ENCODE measurements around the gene LRRC46.
A peak's percentile ranks its signal among the peaks of the same experiment; 100 is the strongest.

The LRRC46 gene

DNA sequence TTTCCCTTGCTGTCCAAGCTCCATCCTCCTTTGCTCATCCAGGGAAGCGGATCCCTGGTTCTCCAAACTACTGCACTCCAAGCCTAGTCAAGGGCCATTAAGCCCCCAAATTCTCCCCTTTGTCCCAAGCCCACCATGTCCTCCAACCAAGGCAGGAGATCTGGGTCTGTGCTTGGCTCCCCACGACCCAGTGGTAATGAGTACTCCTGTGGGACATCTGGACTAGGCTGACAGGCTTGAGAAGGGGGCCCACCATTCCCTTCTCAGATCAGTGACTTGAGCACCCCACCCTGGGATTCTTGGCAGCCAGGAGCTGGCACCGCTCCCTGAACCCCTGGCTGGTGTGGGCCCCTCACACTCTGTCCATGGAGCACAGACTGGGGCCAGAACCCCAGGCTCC lies 27.0 kb upstream of the LRRC46 start:
- peaks cover 10% of the 10 kb centered on the region for H3K36me3 Mint-ChIP-seq
- no peaks in the 10 kb centered on the region for H3K9me3 Mint-ChIP-seq
- H3K27me3 Mint-ChIP-seq: no peaks in the 10 kb centered on the region
- no peak overlapping the region for H3K4me3 Mint-ChIP-seq
- DNase-seq (ENCODE audit: low spot score in 2 of 2): no peak
- H3K4me1 Mint-ChIP-seq: no peaks in the 10 kb centered on the region
- ATAC-seq (ENCODE audit: low read depth): no peak
- H3K27ac Mint-ChIP-seq: no peak overlapping the region

DNA sequence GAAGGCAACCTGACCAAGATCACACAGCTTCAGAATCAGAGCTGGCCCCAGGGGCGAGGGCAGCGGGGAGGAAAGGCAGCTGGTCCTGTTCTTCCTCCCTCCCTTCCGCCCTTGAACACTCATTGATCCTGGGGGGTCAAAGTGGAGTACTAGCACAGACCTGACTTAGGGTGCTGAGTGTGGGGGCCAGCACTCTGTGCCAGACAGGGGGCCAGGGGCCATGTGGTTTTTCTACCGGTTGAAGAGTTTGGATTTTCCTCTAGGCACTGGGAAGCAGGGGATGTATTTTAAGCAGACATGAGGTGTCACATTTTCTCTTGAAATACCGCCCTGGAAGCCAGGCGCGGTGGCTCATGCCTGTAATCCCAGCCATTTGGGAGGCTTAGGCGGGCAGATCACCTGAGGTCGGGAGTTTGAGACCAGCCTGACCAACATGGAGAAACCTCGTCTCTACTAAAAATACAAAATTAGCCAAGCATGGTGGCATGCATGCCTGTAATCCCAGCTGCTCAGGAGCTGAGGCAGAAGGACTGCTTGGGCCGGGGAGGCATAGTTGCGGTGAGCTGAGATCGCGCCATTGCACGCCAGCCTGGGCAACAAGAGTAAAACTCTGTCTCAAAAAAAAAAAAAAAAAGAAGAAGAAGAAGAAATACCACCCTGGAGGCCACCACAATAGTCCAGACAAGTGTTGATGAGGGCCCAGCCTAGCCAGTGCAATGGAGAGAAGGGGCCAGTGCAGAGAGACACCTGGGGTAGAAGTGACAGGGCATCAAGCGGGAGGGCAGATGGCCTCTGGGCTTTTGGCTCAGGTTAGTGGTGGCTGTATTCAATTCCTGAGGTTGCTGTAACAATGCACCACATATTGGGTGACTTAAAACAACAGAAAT lies 25.2 kb upstream of the LRRC46 start:
- no peaks in the 10 kb centered on the region for H3K4me1 Mint-ChIP-seq
- no peak overlapping the region for H3K27ac Mint-ChIP-seq
- H3K36me3 Mint-ChIP-seq: peaks cover 22% of the 10 kb centered on the region
- no peak overlapping the region for H3K4me3 Mint-ChIP-seq
- no peaks in the 10 kb centered on the region for H3K9me3 Mint-ChIP-seq
- no peak for DNase-seq (ENCODE audit: low spot score in 2 of 2)
- ATAC-seq (ENCODE audit: low read depth): no peak
- no peaks in the 10 kb centered on the region for H3K27me3 Mint-ChIP-seq

DNA sequence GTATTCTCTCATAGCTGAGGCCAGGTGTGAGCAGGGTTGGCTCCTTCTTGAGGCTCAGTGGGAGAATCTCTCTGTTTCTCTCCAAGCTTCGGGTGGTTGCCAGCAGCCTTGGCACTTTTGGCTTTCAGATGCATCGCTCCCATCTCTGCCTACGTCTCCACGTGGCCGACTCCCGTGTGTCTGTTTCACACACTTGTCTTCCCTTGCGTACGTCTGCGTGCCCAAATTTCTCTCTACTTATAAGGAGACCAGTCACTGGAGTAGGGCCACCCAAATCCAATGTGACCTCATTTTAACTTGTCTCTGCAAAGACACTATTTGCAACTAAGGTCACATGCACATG lies 24.6 kb upstream of the LRRC46 start:
- Mint-ChIP-seq H3K4me3 (no peak overlapping the region), H3K36me3 (peaks cover 25% of the 10 kb centered on the region), H3K27ac (no peak overlapping the region), H3K4me1 (no peaks in the 10 kb centered on the region), H3K9me3 (no peaks in the 10 kb centered on the region), H3K27me3 (no peaks in the 10 kb centered on the region)
- ATAC-seq (ENCODE audit: low read depth) (no peak), DNase-seq (ENCODE audit: low spot score in 2 of 2) (no peak)

- ATAC-seq (ENCODE audit: low read depth): no peak
- H3K27me3 Mint-ChIP-seq: no peaks in the 10 kb centered on the region
- H3K9me3 Mint-ChIP-seq: no peaks in the 10 kb centered on the region
- no peaks in the 10 kb centered on the region for H3K4me1 Mint-ChIP-seq
- no peak overlapping the region for H3K4me3 Mint-ChIP-seq
- no peak overlapping the region for H3K27ac Mint-ChIP-seq
- H3K36me3 Mint-ChIP-seq: peaks cover 30% of the 10 kb centered on the region
- no peak for DNase-seq (ENCODE audit: low spot score in 2 of 2)
These were observed 24.0 kb upstream of the LRRC46 start for GRCh38 chr17:47807421-47807820.

- Mint-ChIP-seq H3K36me3 (peaks cover 35% of the 10 kb centered on the region), H3K4me1 (no peaks in the 10 kb centered on the region), H3K4me3 (no peak overlapping the region), H3K9me3 (no peaks in the 10 kb centered on the region), H3K27ac (no peak overlapping the region), H3K27me3 (no peaks in the 10 kb centered on the region)
- ATAC-seq (ENCODE audit: low read depth): no peak
- DNase-seq (ENCODE audit: low spot score in 2 of 2): no peak
These were observed 23.2 kb upstream of the LRRC46 start for GRCh38 chr17:47808036-47808829.

DNA sequence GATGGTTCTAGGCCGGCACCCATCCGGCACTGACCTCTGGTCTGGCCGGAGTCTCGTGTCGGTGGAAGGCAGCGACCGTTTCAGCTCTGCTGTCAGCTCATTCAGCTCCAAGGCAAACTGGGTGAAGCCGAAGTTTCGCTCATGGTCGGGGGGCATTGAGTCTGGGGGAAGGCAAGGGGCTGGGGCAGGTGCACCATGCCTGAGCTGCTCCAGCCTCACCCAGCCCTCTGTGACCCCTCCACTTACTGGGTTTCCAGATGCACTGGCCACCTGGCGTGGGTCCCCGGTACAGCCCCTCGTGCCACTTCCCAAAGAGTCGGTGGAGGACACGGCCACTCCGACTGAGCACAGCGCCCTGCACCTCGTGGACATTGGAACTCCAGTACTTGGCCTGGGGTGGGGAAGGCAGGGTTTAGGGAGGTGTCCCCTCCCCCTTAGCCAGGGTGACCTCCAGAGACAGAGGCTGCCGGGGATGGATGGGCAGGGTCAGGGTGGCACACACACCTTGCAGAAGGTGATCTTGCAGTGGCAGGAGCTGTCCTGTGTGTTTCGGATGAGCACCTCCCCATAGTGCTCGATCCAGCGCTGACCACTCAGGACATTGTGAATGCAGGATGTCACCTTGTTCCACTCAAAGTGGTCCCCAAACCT lies 22.5 kb upstream of the LRRC46 start:
- DNase-seq (ENCODE audit: low spot score in 2 of 2) (no peak), ATAC-seq (ENCODE audit: low read depth) (no peak)
- H3K9me3 Mint-ChIP-seq: no peaks in the 10 kb centered on the region
- H3K4me3 Mint-ChIP-seq: no peak overlapping the region
- peaks cover 35% of the 10 kb centered on the region for H3K36me3 Mint-ChIP-seq
- no peak overlapping the region for H3K27ac Mint-ChIP-seq
- H3K27me3 Mint-ChIP-seq: no peaks in the 10 kb centered on the region
- no peaks in the 10 kb centered on the region for H3K4me1 Mint-ChIP-seq

- no peak for ATAC-seq (ENCODE audit: low read depth)
- H3K9me3 Mint-ChIP-seq: no peaks in the 10 kb centered on the region
- no peaks in the 10 kb centered on the region for H3K4me1 Mint-ChIP-seq
- no peaks in the 10 kb centered on the region for H3K27me3 Mint-ChIP-seq
- H3K4me3 Mint-ChIP-seq: no peak overlapping the region
- H3K27ac Mint-ChIP-seq: peak overlapping the region; percentile 21
- H3K36me3 Mint-ChIP-seq: peaks cover 40% of the 10 kb centered on the region
- no peak for DNase-seq (ENCODE audit: low spot score in 2 of 2)
These were observed 21.2 kb upstream of the LRRC46 start for GRCh38 chr17:47810200-47810821.

DNA sequence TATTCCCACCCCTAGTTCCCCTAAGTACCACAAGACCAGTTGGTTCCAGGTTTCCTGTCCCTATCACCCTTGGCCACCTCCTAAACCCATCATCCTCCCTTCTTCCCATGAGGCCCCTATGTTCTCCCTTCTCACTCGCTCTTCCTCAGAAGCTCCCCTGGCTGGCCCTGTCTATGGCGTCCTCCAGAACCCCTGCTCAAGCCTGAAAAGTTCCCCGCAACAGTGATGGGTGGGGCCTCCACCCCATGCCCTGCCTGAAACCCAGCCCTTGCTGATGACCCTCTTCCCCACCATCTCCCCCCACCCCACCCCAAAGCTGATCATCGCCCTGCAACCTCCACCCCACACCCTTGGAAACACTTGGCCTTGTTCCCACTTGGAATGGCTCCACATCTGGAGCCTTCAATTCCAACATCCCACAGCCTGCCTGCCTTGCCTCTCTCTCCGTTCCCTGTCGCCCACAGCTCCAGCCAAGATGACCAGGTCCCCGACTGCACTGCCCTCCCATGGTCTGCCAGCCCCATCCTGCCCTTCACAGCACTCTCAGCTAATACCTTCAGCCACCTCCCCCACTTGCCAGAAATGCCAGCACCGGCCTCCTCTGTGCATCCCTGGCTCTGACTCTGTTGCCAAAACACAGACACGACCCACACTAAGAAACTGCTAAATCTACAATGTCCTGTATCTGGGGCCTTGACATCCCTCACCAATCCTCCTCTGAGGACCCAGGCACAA lies 20.4 kb upstream of the LRRC46 start:
- no peak for DNase-seq (ENCODE audit: low spot score in 2 of 2)
- H3K4me3 Mint-ChIP-seq: no peak overlapping the region
- peak overlapping the region; percentile 21 for H3K27ac Mint-ChIP-seq
- H3K4me1 Mint-ChIP-seq: no peaks in the 10 kb centered on the region
- H3K27me3 Mint-ChIP-seq: no peaks in the 10 kb centered on the region
- ATAC-seq (ENCODE audit: low read depth): no peak
- no peaks in the 10 kb centered on the region for H3K9me3 Mint-ChIP-seq
- peaks cover 43% of the 10 kb centered on the region for H3K36me3 Mint-ChIP-seq

- no peak overlapping the region for H3K4me3 Mint-ChIP-seq
- peaks cover 43% of the 10 kb centered on the region for H3K36me3 Mint-ChIP-seq
- H3K27me3 Mint-ChIP-seq: no peaks in the 10 kb centered on the region
- no peaks in the 10 kb centered on the region for H3K4me1 Mint-ChIP-seq
- ATAC-seq (ENCODE audit: low read depth) (no peak), DNase-seq (ENCODE audit: low spot score in 2 of 2) (no peak)
- H3K27ac Mint-ChIP-seq: no peak overlapping the region
- H3K9me3 Mint-ChIP-seq: no peaks in the 10 kb centered on the region
These were observed 19.8 kb upstream of the LRRC46 start for GRCh38 chr17:47811709-47812108.

DNA sequence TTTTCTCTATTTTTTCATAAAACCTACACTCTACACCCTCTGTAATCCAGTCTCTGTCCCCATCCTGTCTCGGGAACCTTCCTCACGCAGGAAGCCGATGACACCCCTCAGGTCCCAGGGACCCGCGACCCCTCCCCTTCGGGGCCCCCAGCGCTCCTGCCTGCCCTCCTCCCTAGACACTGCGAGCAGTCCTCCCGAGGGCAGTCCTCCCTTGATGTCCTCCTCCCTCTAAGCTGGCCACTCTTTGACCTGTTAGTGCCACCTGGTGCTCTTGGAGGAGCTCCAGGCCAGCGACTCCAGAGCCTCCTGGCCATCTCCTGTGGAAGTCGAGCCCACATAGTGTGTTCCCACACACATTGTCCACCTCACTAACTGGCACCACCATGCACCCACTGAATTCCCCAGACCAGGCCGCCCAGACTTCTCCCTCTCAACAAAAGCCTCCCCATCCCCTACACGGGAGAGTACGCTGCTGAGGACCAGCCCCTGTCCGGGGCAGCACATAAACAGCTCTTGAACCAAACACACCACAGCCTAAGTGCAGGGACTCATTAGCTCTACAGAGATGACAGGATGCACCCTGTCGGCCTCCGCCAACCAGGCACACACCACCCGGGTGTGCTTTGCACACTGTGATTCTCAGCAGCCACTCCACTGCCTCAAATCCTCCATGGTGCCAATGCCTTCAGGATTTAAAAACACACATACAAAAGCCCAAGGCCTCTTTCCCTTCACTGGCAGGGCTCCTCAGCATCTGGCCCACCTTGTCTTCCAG lies 19.1 kb upstream of the LRRC46 start:
- Mint-ChIP-seq H3K27me3 (no peaks in the 10 kb centered on the region), H3K27ac (peak overlapping the region; percentile 10), H3K4me3 (no peak overlapping the region), H3K9me3 (no peaks in the 10 kb centered on the region), H3K36me3 (peaks cover 44% of the 10 kb centered on the region), H3K4me1 (no peaks in the 10 kb centered on the region)
- ATAC-seq (ENCODE audit: low read depth) (no peak), DNase-seq (ENCODE audit: low spot score in 2 of 2) (no peak)

- peaks cover 41% of the 10 kb centered on the region for H3K36me3 Mint-ChIP-seq
- no peaks in the 10 kb centered on the region for H3K9me3 Mint-ChIP-seq
- no peak overlapping the region for H3K27ac Mint-ChIP-seq
These were observed 18.4 kb upstream of the LRRC46 start for GRCh38 chr17:47813077-47813476.

GRCh38 chr17:47813512-47814031 lies 17.9 kb upstream of the LRRC46 start:
- Mint-ChIP-seq H3K4me1 (no peaks in the 10 kb centered on the region), H3K36me3 (peaks cover 40% of the 10 kb centered on the region), H3K4me3 (no peak overlapping the region), H3K27ac (no peak overlapping the region), H3K9me3 (no peaks in the 10 kb centered on the region), H3K27me3 (no peaks in the 10 kb centered on the region)
- ATAC-seq (ENCODE audit: low read depth): no peak
- DNase-seq (ENCODE audit: low spot score in 2 of 2): no peak

More at GRCh38 chr17:47813077-47813476, 18.4 kb upstream of the LRRC46 start:
- Mint-ChIP-seq H3K4me3 (no peak overlapping the region), H3K4me1 (no peaks in the 10 kb centered on the region), H3K27me3 (no peaks in the 10 kb centered on the region)
- ATAC-seq (ENCODE audit: low read depth): no peak
- no peak for DNase-seq (ENCODE audit: low spot score in 2 of 2)
